ENCODE data around the gene SLC8B1. TPM values are rescaled to one million over a fixed set of nuclear protein-coding genes. Genes with fewer than 3 reads are reported as not detected.
A peak's percentile ranks its signal among the peaks of the same experiment; 100 is the strongest.

The SLC8B1 gene
- 14.0 TPM for total RNA-seq (ENCODE audit: insufficient read depth, low replicate concordance)

DNA sequence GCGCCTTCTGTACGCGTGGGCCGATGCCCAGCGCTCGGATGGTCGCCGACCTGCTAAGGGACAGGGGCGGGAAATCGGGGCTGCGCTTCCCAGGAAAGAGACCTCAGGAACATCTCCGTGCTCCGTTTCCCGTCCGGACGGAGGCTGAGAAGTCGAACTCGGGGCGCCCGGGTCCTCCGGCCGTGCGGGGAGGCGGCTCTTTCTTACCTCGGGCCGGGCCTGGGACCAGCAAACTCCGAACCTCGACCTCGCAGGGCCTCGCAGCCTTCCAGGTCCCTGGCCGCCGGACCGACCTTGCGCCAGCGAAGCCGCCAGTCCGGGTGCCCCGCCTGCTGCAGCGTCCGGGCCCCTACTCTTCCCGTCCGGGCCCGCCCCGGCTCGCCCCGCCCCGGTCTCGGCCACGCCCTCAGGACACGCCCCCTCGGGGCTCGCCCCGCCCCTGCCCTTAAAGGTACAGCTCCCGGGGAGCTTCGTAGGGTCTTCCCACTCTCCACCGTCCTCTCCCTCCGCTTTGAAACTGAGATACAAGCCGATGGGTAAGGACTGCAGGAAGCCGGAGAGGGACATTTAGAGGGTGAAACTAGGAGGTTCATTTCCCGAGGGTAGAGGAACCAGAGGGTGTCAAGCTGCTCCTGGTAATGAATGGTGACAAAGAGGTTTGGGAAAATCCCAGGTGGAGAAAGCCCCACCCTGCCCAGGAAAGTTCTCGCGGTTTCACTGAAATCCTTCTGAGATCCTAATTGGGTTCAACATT is at the start of gene SLC8B1:
Gene SLC8B1, minus strand, starts transcription at position 324 of the 754 bp plus-strand sequence. CDS start 2,231 bp downstream, outside the sequence.
- DNase-seq (ENCODE audit: low spot score), result peak; percentile 84

DNA sequence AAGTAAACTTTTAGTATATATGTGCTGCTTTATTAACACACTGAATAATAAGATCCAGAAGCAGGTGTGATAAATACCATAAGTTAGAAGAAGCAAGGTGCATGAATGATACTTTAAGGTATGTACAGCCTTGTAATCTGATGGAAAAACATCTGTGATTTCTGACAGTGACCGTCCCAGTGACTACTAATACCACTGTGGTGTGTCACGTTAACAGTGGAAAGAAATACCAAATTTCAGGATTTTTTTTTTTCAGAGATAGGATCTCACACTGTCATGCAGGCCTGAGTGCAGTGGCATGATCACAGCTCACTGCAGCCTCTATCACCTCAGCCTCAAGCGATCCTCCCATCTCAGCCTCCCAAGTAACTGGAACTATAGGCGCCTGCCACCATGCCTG is 47.3 kb upstream of the SLC8B1 start:
- no peak for DNase-seq (ENCODE audit: low spot score)

DNA sequence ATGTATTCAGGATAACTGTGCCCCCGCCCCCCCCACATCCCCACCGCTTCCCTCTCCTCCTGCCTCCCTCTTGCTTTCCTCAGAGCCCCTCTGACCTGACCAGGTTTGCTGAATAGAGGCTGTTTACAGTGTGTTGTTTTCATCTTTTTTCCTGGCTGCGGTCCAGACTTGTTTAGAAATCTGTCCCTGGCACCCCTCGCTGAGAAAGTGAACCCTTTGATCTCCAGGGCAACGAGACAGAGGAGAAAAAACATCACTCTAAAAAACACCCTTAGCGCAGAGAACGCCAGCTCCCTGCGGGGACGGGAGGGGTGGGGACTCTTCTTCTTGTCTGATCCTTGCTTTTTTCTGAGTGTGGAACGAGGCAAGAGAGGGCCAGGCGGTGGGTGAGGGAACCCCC is 46.3 kb upstream of the SLC8B1 start:
- DNase-seq (ENCODE audit: low spot score), result no peak

DNA sequence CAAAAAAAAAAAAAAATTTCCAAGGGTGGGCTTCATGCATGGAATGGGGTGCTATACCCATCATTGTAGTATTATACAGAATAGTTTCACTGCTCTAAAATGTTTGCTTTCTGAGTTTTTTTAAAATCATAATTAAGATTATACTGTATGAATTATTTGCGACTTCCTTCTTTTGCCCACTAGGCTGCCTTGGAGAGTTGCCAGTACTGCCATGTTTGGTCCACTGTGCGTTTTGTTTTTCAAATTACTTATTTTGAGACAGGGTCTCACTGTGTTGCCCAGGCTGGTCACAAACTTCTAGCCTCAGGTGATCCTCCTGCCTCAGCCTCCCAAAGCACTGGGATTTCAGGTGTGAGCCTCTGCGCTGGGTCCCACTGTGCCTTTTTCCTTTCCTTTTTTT is 43.4 kb upstream of the SLC8B1 start:
- DNase-seq (ENCODE audit: low spot score), result no peak

- no peak for DNase-seq (ENCODE audit: low spot score)
Observed at GRCh38 chr12:113374823-113375428, 40.0 kb upstream of the SLC8B1 start.

- DNase-seq (ENCODE audit: low spot score), result no peak
Observed at GRCh38 chr12:113373969-113374368, 39.1 kb upstream of the SLC8B1 start.

DNA sequence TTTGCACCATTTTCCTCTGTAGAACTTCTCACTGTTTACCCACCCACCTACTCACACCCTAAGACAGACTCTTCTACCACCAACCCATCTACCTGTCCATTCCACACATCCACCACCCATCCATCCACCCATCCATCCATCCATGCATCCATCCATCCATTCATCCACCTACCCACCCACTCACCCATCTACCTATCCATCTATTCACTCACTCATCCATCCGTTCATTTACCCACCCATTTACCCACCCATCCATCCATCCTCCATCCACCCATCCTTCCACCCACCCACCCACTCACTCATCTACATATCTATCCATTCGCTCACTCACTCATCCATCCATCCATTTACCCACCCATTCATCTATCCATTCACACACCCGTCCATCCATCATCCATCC is 38.5 kb upstream of the SLC8B1 start:
- DNase-seq (ENCODE audit: low spot score), result no peak

DNA sequence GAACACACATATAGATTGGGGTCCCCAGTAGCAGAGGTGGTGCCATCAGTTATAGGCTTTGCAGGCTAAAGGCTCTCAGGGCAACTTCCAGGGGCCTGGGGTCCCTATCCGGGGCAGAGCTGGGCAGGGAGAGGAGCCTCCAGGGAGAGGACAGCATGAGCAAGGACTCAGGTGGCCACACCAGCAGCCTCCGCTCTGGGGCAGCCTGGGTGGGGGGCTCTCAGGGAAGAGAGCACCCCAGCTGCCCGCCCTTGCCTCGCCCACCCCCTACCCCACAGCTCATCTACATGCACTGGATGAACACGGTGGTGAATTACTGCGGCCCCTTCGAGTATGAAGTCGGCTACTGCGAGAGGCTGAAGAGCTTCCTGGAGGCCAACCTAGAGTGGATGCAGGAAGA is 37.5 kb upstream of the SLC8B1 start:
- no peak for DNase-seq (ENCODE audit: low spot score)

GRCh38 chr12:113371808-113372207 is 36.9 kb upstream of the SLC8B1 start:
- DNase-seq (ENCODE audit: low spot score), result no peak

- no peak for DNase-seq (ENCODE audit: low spot score)
Observed at GRCh38 chr12:113370923-113371682, 36.2 kb upstream of the SLC8B1 start.

GRCh38 chr12:113369391-113369985 is 34.6 kb upstream of the SLC8B1 start:
- no peak for DNase-seq (ENCODE audit: low spot score)

DNA sequence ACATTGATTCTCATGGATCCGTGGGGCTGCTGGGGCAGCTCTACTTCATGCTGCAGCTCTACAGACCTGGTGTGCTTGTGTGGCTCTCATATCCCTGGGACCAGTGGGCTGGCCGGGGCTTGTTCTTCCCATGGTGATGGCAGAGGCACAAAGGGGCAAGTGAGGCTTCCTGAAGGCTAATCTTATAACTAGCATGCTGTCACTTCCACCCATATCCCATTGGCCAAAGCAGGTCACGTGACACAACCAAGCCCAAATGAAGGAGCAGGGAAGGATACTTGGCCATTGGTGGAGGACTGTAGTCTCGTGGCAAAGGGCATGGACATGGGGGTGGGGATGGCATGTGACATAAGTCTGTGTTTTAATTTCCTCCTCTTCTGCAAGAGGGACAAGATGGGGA is 33.4 kb upstream of the SLC8B1 start:
- DNase-seq (ENCODE audit: low spot score), result no peak

DNA sequence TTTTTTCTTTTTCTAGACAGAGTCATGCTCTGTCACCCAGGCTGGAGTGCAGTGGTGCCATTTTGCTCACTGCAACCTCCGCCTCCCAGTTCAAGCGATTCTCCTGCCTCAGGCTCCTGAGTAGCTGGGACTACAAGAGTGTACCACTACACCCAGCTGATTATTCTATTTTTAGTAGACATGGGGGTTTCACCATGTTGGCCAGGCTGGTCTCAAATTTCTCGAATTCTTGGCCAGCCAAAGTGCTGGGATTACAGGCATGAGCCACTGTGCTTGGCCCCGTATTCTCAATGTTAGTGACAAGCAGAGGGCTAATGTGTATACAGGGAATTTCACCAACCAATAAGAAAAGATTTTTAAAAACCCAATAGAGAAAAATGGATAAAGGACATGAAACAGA is 31.9 kb upstream of the SLC8B1 start:
- DNase-seq (ENCODE audit: low spot score), result no peak

DNA sequence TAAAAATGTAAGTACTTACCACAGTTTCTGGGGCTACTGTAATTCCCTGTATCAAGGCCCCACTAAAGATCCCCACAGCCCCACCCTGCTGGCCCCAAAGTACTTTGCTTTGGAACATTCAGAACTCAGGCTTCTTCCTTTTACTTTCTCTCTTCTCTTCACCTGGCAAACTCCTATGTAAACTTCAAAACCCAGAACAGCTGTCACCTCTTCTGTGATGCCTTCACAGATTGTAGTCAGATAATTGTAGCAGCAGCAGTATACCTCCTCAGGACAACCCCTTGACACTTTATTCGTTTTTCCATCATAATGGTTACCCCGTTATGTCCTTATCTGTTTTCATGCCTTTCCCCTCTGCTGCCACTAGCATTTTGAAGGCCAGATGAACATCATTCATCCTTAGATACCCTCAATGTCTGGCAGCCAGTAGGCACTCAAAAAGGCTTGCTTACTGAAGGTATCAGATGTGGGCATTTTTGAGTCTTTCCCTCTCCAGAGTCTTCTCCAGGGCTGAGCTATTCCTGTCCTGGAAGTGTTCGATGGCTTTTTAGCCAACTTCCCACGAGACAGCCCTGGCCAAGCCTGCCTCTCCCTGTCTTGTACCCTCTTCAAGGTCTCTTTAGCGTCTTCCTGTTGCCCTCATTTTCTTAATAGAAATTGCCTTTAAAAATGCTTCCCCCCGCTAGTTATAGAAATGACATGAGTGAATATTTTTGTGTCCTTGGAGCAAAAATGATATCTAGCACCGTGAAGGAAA is 30.9 kb upstream of the SLC8B1 start:
- no peak for DNase-seq (ENCODE audit: low spot score)

DNA sequence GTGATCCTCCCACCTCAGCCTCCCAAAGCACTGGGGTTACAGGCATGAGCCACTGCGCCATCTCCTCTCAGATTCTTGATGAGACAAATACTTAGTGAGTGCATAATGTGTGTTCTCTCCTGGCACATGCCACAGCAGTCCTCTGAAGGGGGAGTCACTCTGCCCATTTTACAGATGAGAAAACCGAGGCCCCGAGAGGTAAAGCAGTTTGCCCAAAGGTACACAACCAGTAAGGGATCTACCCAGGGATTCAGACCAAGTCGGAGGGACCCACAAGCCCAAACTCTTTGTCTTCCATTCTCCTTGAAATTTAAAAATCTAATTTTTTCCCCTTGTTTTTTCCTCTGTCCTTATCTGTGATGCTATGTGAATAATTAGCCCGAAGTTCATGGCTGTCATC is 29.8 kb upstream of the SLC8B1 start:
- no peak for DNase-seq (ENCODE audit: low spot score)

DNA sequence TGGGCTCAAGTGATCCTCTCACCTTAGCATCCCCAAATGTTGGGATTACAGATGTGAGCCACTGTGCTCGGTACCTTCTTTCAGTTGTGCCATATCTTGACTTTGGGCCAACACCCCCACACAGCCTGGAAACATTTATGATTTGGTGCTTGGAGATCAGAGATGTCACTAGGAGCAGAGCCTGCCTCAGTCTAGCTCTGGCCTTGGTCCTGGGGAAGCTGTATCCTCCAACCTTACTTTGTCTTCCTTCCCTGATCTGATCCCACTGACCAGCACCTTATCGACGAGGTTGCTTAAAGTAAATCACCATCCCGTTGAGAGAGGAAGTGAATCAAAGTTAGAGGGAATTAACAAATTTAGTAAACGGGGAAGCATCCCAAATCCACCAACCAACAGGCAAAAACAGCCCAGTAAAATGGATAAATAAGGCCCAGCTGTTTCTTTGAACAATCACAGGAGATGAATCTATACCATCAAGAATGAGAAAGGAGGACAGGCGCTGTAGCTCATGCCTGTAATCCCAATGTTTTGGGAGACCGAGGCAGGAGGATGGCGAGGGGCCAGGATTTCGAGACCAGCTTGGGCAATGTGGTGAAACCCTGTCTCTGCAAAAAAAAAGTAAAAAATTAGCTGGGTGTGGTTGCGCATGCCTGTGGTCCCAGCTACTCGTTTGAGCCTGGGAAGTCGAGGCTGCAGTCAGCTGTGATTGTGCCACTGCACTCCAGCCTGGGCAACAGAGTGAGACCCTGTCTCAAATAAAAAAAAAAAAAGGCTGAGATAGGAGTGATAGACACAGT is 26.9 kb upstream of the SLC8B1 start:
- DNase-seq (ENCODE audit: low spot score), result no peak

GRCh38 chr12:113359939-113360748 is 25.2 kb upstream of the SLC8B1 start:
- no peak for DNase-seq (ENCODE audit: low spot score)

GRCh38 chr12:113359133-113359938 is 24.4 kb upstream of the SLC8B1 start:
- DNase-seq (ENCODE audit: low spot score), result peak; percentile 13
